ENCODE results near the gene PROKR1.

- TF ChIP-seq, protein P1, sequence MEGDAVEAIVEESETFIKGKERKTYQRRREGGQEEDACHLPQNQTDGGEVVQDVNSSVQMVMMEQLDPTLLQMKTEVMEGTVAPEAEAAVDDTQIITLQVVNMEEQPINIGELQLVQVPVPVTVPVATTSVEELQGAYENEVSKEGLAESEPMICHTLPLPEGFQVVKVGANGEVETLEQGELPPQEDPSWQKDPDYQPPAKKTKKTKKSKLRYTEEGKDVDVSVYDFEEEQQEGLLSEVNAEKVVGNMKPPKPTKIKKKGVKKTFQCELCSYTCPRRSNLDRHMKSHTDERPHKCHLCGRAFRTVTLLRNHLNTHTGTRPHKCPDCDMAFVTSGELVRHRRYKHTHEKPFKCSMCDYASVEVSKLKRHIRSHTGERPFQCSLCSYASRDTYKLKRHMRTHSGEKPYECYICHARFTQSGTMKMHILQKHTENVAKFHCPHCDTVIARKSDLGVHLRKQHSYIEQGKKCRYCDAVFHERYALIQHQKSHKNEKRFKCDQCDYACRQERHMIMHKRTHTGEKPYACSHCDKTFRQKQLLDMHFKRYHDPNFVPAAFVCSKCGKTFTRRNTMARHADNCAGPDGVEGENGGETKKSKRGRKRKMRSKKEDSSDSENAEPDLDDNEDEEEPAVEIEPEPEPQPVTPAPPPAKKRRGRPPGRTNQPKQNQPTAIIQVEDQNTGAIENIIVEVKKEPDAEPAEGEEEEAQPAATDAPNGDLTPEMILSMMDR (IDR thresholded peaks at IDR 0.05): no peak
- TF ChIP-seq EZH2 (IDR thresholded peaks at IDR 0.05; ENCODE audit: borderline replicate concordance, insufficient read depth, low read depth, low read length, poor library complexity, severe bottlenecking): no peak
Observed at GRCh38 chr2:68690851-68691250, 47.5 kb downstream of the PROKR1 start.

Data from B cell (primary cell).